Measurements from ENCODE around the gene CDC73.
"Not testable (repeated sequence)": the region's sequence is repeated elsewhere in the genome, so short reads cannot be mapped to it uniquely, and the experiment has no call there.

CDC73 gene

GRCh38 chr1:193181985-193182384, 60.2 kb downstream of the CDC73 start:
- no peak for DNase-seq (ENCODE audit: low spot score)

- peak; percentile 67 for DNase-seq (ENCODE audit: low spot score)
These were observed 61.3 kb downstream of the CDC73 start for GRCh38 chr1:193183019-193183627.

- DNase-seq (ENCODE audit: low spot score) = no peak
These were observed 62.9 kb downstream of the CDC73 start for GRCh38 chr1:193184776-193185175.

- no peak for DNase-seq (ENCODE audit: low spot score)
These were observed 63.4 kb downstream of the CDC73 start for GRCh38 chr1:193185211-193185610.

GRCh38 chr1:193185901-193186731, 64.3 kb downstream of the CDC73 start, which contains the start of gene B3GALT2:
TSS of gene B3GALT2 (minus strand) at chr1:193186613. CDS start at chr1:193181562, 5,051 bp downstream.
- DNase-seq (ENCODE audit: low spot score) = peak; percentile 23

GRCh38 chr1:193187114-193187513, 65.3 kb downstream of the CDC73 start:
- DNase-seq (ENCODE audit: low spot score) = no peak

GRCh38 chr1:193188915-193189314, 67.1 kb downstream of the CDC73 start:
- not testable (repeated sequence) for DNase-seq (ENCODE audit: low spot score)

GRCh38 chr1:193189442-193190095, 67.7 kb downstream of the CDC73 start:
- no peak for DNase-seq (ENCODE audit: low spot score)

GRCh38 chr1:193190096-193190744, 68.4 kb downstream of the CDC73 start:
- DNase-seq (ENCODE audit: low spot score) = no peak

GRCh38 chr1:193192586-193192985, 70.8 kb downstream of the CDC73 start:
- no peak for DNase-seq (ENCODE audit: low spot score)

GRCh38 chr1:193199940-193200339, 78.1 kb downstream of the CDC73 start:
- no peak for DNase-seq (ENCODE audit: low spot score)

GRCh38 chr1:193201021-193201420, 79.2 kb downstream of the CDC73 start:
- no peak for DNase-seq (ENCODE audit: low spot score)

- DNase-seq (ENCODE audit: low spot score) = no peak
These were observed 89.2 kb downstream of the CDC73 start for GRCh38 chr1:193210996-193211395.

- DNase-seq (ENCODE audit: low spot score) = no peak
These were observed 89.7 kb downstream of the CDC73 start for GRCh38 chr1:193211539-193211938.

GRCh38 chr1:193212637-193213036, 90.8 kb downstream of the CDC73 start:
- DNase-seq (ENCODE audit: low spot score) = no peak

GRCh38 chr1:193213998-193214397, 92.2 kb downstream of the CDC73 start:
- no peak for DNase-seq (ENCODE audit: low spot score)

- DNase-seq (ENCODE audit: low spot score) = no peak
These were observed 95.1 kb downstream of the CDC73 start for GRCh38 chr1:193216920-193217319.

- no peak for DNase-seq (ENCODE audit: low spot score)
These were observed 97.6 kb downstream of the CDC73 start for GRCh38 chr1:193219391-193219790.

- no peak for DNase-seq (ENCODE audit: low spot score)
These were observed 99.8 kb downstream of the CDC73 start for GRCh38 chr1:193221651-193222050.

- no peak for DNase-seq (ENCODE audit: low spot score)
These were observed 100.3 kb downstream of the CDC73 start for GRCh38 chr1:193222056-193222615.

GRCh38 chr1:193229136-193229535, 107.3 kb downstream of the CDC73 start:
- no peak for DNase-seq (ENCODE audit: low spot score)

GRCh38 chr1:193231146-193231545, 109.3 kb downstream of the CDC73 start:
- not testable (repeated sequence) for DNase-seq (ENCODE audit: low spot score)

Measured in CD4-positive, alpha-beta T cell treated with Interleukin-15 for 4 hours (primary cell).